Caco-2 (cell line): ENCODE data around the gene KLHL40. TPM values are rescaled to one million over a fixed set of nuclear protein-coding genes. Genes with fewer than 3 reads are reported as not detected.

ENCODE experiments used
- BruUV-seq: library from RNA; stranded (reverse); fragments of 400-500 nt; replicated peaks from 2 replicates; lab custom pipeline; 2021; lab: Mats Ljungman, UMichigan
- CTCF ChIA-PET: fragments of 300-600 bp; sonication (Branson Sonifier 250); formaldehyde crosslinking; loops from one replicate; lab custom pipeline; 2022; ENCODE audit warnings: antibody characterized with exemption; lab: Charles Lee
- POLR2A ChIA-PET: fragments of 300-600 bp; sonication (Branson Sonifier 250); formaldehyde crosslinking; loops from one replicate; lab custom pipeline; 2022; ENCODE audit warnings: antibody characterized with exemption; lab: Charles Lee
- DNase-seq, 2 experiments: peaks; one replicate each; pipeline versions ENCODE4 v3.0.0 to v3.0.0-alpha.2; 2020 to 2022
- H3K27me3 ChIP-seq: replicated peaks from 2 replicates; pipeline ENCODE4 v1.6.0; 2011; ENCODE audit warnings: low read length; ENCODE audit not compliant: control insufficient read depth, insufficient read depth
- H3K36me3 ChIP-seq: 2 replicates; pipeline ENCODE4 v1.5.1; 2011; ENCODE audit warnings: low read length; ENCODE audit not compliant: control insufficient read depth, insufficient read depth
- H3K4me1 ChIP-seq: fragments of 250-450 bp; sonication (Bioruptor Pico); 2 replicates; pipeline ENCODE4 v1.5.1; 2020; ENCODE audit warnings: mild to moderate bottlenecking
- H3K4me3 ChIP-seq: 2 replicates; pipeline ENCODE4 v1.5.1; 2011; ENCODE audit warnings: low read depth, mild to moderate bottlenecking, control low read depth, low read length
- H3K9me3 ChIP-seq: fragments of 250-450 bp; sonication (Bioruptor Pico); 2 replicates; pipeline ENCODE4 v1.5.1; 2020; ENCODE audit warnings: mild to moderate bottlenecking, moderate library complexity
- H3K27ac Mint-ChIP-seq: one replicate; pipeline ENCODE4 v1.8.0; 2022; ENCODE audit warnings: mixed read lengths; ENCODE audit not compliant: unreplicated experiment
- H3K27me3 Mint-ChIP-seq: one replicate; pipeline ENCODE4 v1.8.0; 2022; ENCODE audit warnings: mixed read lengths; ENCODE audit not compliant: insufficient read depth, unreplicated experiment
- H3K36me3 Mint-ChIP-seq: one replicate; pipeline ENCODE4 v1.8.0; 2022; ENCODE audit warnings: mild to moderate bottlenecking, mixed read lengths; ENCODE audit not compliant: insufficient read depth, unreplicated experiment
- H3K4me1 Mint-ChIP-seq: one replicate; pipeline ENCODE4 v1.8.0; 2022; ENCODE audit warnings: low read depth, mixed read lengths; ENCODE audit not compliant: unreplicated experiment
- H3K4me3 Mint-ChIP-seq: one replicate; pipeline ENCODE4 v1.8.0; 2022; ENCODE audit warnings: mild to moderate bottlenecking, moderate library complexity, mixed read lengths; ENCODE audit not compliant: unreplicated experiment
- H3K9me3 Mint-ChIP-seq: one replicate; pipeline ENCODE4 v1.8.0; 2022; ENCODE audit warnings: mixed read lengths; ENCODE audit not compliant: unreplicated experiment
- CTCF ChIP-seq, 2 experiments: fragments of 200-600 bp in 1 of 2; IDR thresholded peaks; 1 replicate in 1 of 2; 2 replicates in 1 of 2; pipeline versions ENCODE4 v1.5.1 to v1.8.0; 2011 to 2022; ENCODE audit warnings: antibody characterized with exemption in 1 of 2, control low read depth in 1 of 2, inconsistent platforms in 1 of 2, low read depth in 1 of 2, low read length in 1 of 2, mild to moderate bottlenecking in 1 of 2, moderate library complexity in 1 of 2; ENCODE audit not compliant: insufficient read depth in 1 of 2, severe bottlenecking in 1 of 2, unreplicated experiment in 1 of 2
- intact Hi-C: fragments of 100-400 bp; cut with micrococcal nuclease; formaldehyde crosslinking; loops from one replicate; pipeline ENCODE4 v1.10.0; 2022; ENCODE audit not compliant: unreplicated experiment
- total RNA-seq: library from RNA; stranded (reverse); gene quantifications from 2 replicates; pipeline ENCODE4 v1.2.3, GENCODE V29; 2022

The KLHL40 gene
- total RNA-seq, 1 experiment from 2014 or later, result not detected

- Histone ChIP-seq H3K9me3 (no peaks in the 10 kb centered on the region), H3K4me1 (no peaks in the 10 kb centered on the region), H3K36me3 (no peaks in the 10 kb centered on the region), H3K27me3 (no peaks in the 10 kb centered on the region), H3K4me3 (no peak overlapping the region)
- Mint-ChIP-seq H3K27me3 (peaks cover 7% of the 10 kb centered on the region), H3K4me1 (no peaks in the 10 kb centered on the region), H3K4me3 (no peak overlapping the region), H3K9me3 (no peaks in the 10 kb centered on the region), H3K36me3 (no peaks in the 10 kb centered on the region), H3K27ac (no peak overlapping the region)
- peak in 1 of 2 experiments; percentile 19 for DNase-seq
- intact Hi-C loops, result no loop called here
- no peak for TF ChIP-seq CTCF (IDR thresholded peaks at IDR 0.05; ENCODE audit: insufficient read depth in 1 of 2, low read depth in 1 of 2, low read length in 1 of 2, severe bottlenecking in 1 of 2, unreplicated experiment in 1 of 2)
- no TSS peak for BruUV-seq
- ChIA-PET POLR2A (no interaction called here), CTCF (no interaction called here)
These were observed 2.7 kb downstream of the KLHL40 start for GRCh38 chr3:42688016-42688415.

- H3K27me3 ChIP-seq, result no peaks in the 10 kb centered on the region
- ChIA-PET POLR2A (no interaction called here), CTCF (no interaction called here)
- Mint-ChIP-seq H3K36me3 (no peaks in the 10 kb centered on the region), H3K4me1 (no peaks in the 10 kb centered on the region), H3K9me3 (no peaks in the 10 kb centered on the region), H3K27me3 (peaks cover 7% of the 10 kb centered on the region), H3K4me3 (no peak overlapping the region), H3K27ac (no peak overlapping the region)
- no peaks in the 10 kb centered on the region for H3K9me3 ChIP-seq
- no peaks in the 10 kb centered on the region for H3K36me3 ChIP-seq
- no TSS peak for BruUV-seq
- intact Hi-C loops, result no loop called here
- DNase-seq, result peak in 1 of 2 experiments; percentile 25
- no peak overlapping the region for H3K4me3 ChIP-seq
- TF ChIP-seq CTCF (IDR thresholded peaks at IDR 0.05; ENCODE audit: insufficient read depth in 1 of 2, low read depth in 1 of 2, low read length in 1 of 2, severe bottlenecking in 1 of 2, unreplicated experiment in 1 of 2), result no peak
- H3K4me1 ChIP-seq, result no peaks in the 10 kb centered on the region
These were observed 3.4 kb downstream of the KLHL40 start for GRCh38 chr3:42688487-42689420.

- H3K27me3 Mint-ChIP-seq, result peaks cover 7% of the 10 kb centered on the region
- BruUV-seq, result no TSS peak
- no peak for TF ChIP-seq CTCF (IDR thresholded peaks at IDR 0.05; ENCODE audit: insufficient read depth in 1 of 2, low read depth in 1 of 2, low read length in 1 of 2, severe bottlenecking in 1 of 2, unreplicated experiment in 1 of 2)
- H3K36me3 ChIP-seq, result no peaks in the 10 kb centered on the region
- H3K27ac Mint-ChIP-seq, result no peak overlapping the region
- H3K4me3 Mint-ChIP-seq, result no peak overlapping the region
- no peaks in the 10 kb centered on the region for H3K9me3 Mint-ChIP-seq
- H3K36me3 Mint-ChIP-seq, result no peaks in the 10 kb centered on the region
- POLR2A ChIA-PET, result no interaction called here
- intact Hi-C loops, result no loop called here
- no peaks in the 10 kb centered on the region for H3K9me3 ChIP-seq
- no peak for DNase-seq
- CTCF ChIA-PET, result no interaction called here
- no peaks in the 10 kb centered on the region for H3K4me1 ChIP-seq
- no peaks in the 10 kb centered on the region for H3K27me3 ChIP-seq
- no peaks in the 10 kb centered on the region for H3K4me1 Mint-ChIP-seq
- H3K4me3 ChIP-seq, result no peak overlapping the region
These were observed 4.2 kb downstream of the KLHL40 start for GRCh38 chr3:42689421-42690014.
